HepG2 (cell line): Measurements from ENCODE around the gene SAMD8. TPM values are rescaled to one million over a fixed set of nuclear protein-coding genes. Genes with fewer than 3 reads are reported as not detected.
A peak's percentile ranks its signal among the peaks of the same experiment; 100 is the strongest.

Source experiments
- IRF9 ChIP-seq: sonication (generic); formaldehyde crosslinking; IDR thresholded peaks from 2 replicates; pipeline ENCODE4 v1.8.0; 2022; ENCODE audit warnings: missing genetic modification reagents, mild to moderate bottlenecking, borderline replicate concordance
- KAT8 ChIP-seq: IDR thresholded peaks from 2 replicates; pipeline ENCODE4 v1.6.1; 2016; ENCODE audit warnings: missing genetic modification reagents, missing compliant biosample characterization
- MNT ChIP-seq: fragments of 450-650 bp; IDR thresholded peaks from 2 replicates; pipeline ENCODE4 v1.6.1; 2016
- NAIF1 ChIP-seq: sonication (generic); formaldehyde crosslinking; IDR thresholded peaks from 2 replicates; pipeline ENCODE4 v1.5.0; 2020; ENCODE audit warnings: mild to moderate bottlenecking, missing genetic modification reagents, borderline replicate concordance
- NFIB ChIP-seq: sonication (generic); formaldehyde crosslinking; IDR thresholded peaks from 2 replicates; pipeline ENCODE4 v1.9.0; 2021; ENCODE audit warnings: missing genetic modification reagents, mild to moderate bottlenecking, borderline replicate concordance
- PRPF4 ChIP-seq: fragments of 200-400 bp; formaldehyde crosslinking; IDR thresholded peaks from 2 replicates; pipeline ENCODE4 v1.6.1; 2016; ENCODE audit warnings: low read length, low read depth; ENCODE audit not compliant: poor library complexity, severe bottlenecking
- RFX1 ChIP-seq: fragments of 450-650 bp; IDR thresholded peaks from 2 replicates; pipeline ENCODE4 v1.6.1; 2017
- RFXAP ChIP-seq: sonication (generic); formaldehyde crosslinking; IDR thresholded peaks from 2 replicates; pipeline ENCODE4 v1.4.0; 2020; ENCODE audit warnings: missing genetic modification reagents, borderline replicate concordance
- SNAPC2 ChIP-seq: sonication (generic); formaldehyde crosslinking; IDR thresholded peaks from 2 replicates; pipeline ENCODE4 v1.8.1; 2022; ENCODE audit warnings: mild to moderate bottlenecking, missing genetic modification reagents
- SPEN ChIP-seq: sonication (generic); formaldehyde crosslinking; IDR thresholded peaks from 2 replicates; pipeline ENCODE4 v1.5.1; 2020; ENCODE audit warnings: low read depth, mild to moderate bottlenecking, missing genetic modification reagents
- THAP7 ChIP-seq: sonication (generic); formaldehyde crosslinking; IDR thresholded peaks from 2 replicates; pipeline ENCODE4 v1.8.1; 2023; ENCODE audit warnings: mild to moderate bottlenecking, missing genetic modification reagents
- ZBTB44 ChIP-seq: sonication (generic); formaldehyde crosslinking; IDR thresholded peaks from 2 replicates; pipeline ENCODE4 v1.4.0; 2020; ENCODE audit warnings: missing genetic modification reagents
- ZC3H4 ChIP-seq: sonication (generic); formaldehyde crosslinking; IDR thresholded peaks from 2 replicates; pipeline ENCODE4 v1.4.0; 2020; ENCODE audit warnings: missing genetic modification reagents, borderline replicate concordance
- ZFP1 ChIP-seq: IDR thresholded peaks from 2 replicates; pipeline ENCODE4 v1.6.1; 2016
- ZHX1 ChIP-seq: sonication (generic); formaldehyde crosslinking; IDR thresholded peaks from 2 replicates; pipeline ENCODE4 v1.8.1; 2022; ENCODE audit warnings: low read depth, mild to moderate bottlenecking, missing genetic modification reagents
- ZNF101 ChIP-seq: sonication (generic); formaldehyde crosslinking; IDR thresholded peaks from 2 replicates; pipeline ENCODE4 v1.4.0; 2020; ENCODE audit warnings: mild to moderate bottlenecking, low read depth, missing genetic modification reagents, borderline replicate concordance
- ZNF280B ChIP-seq: sonication (generic); formaldehyde crosslinking; IDR thresholded peaks from 2 replicates; pipeline ENCODE4 v1.5.0; 2020; ENCODE audit warnings: missing genetic modification reagents, mild to moderate bottlenecking, borderline replicate concordance
- ZNF343 ChIP-seq: sonication (generic); formaldehyde crosslinking; IDR thresholded peaks from 2 replicates; pipeline ENCODE4 v1.4.0; 2020; ENCODE audit warnings: mild to moderate bottlenecking, missing genetic modification reagents
- ZNF530 ChIP-seq: sonication (generic); formaldehyde crosslinking; IDR thresholded peaks from 2 replicates; pipeline ENCODE4 v1.5.0; 2020; ENCODE audit warnings: low read depth, mild to moderate bottlenecking, missing genetic modification reagents
- ZNF773 ChIP-seq: sonication (generic); formaldehyde crosslinking; IDR thresholded peaks from 2 replicates; pipeline ENCODE4 v1.4.0; 2020; ENCODE audit warnings: missing genetic modification reagents, borderline replicate concordance
- polyA plus RNA-seq, 8 experiments: library from polyadenylated mRNA; depleted of rRNA in 3 of 8; stranded (reverse) in 7 of 8; unstranded in 1 of 8; fragments of >200 nt; fragmentation: Illumina TruSeq in 4 of 8; extraction: Trizol in 4 of 8; gene quantifications; 2 replicates each; pipeline versions ENCODE4 v1.2.1 to v1.2.3, GENCODE V29; 2011 to 2016; ENCODE audit warnings: low read depth in 4 of 8, missing spikeins in 1 of 8, mixed read lengths in 1 of 8; ENCODE audit not compliant: insufficient read depth in 1 of 8
- total RNA-seq, 5 experiments: library from RNA; depleted of rRNA; stranded (reverse); fragments of >200 nt; fragmentation: Illumina TruSeq; extraction: Trizol; gene quantifications; 2 replicates each; pipeline ENCODE4 v1.2.3, GENCODE V29; 2016; ENCODE audit warnings: low read depth in 1 of 5

The SAMD8 gene
- total and polyA plus RNA-seq, 2 of the 13 experiments (the other 11 are each of a cell fraction or from before 2014, with no cell fraction given): 10.4 to 13.2 TPM

- TF ChIP-seq ZHX1 (no peak), NAIF1 (CRISPR knock-in tag) (no peak), ZNF280B (CRISPR knock-in tag) (0 out of 2 replicates have a peak, but pooled peaks have one; percentile 53), SNAPC2 (CRISPR knock-in tag) (no peak), ZNF101 (no peak), ZNF530 (CRISPR knock-in tag) (no peak), ZC3H4 (no peak), ZFP1 (no peak), THAP7 (CRISPR knock-in tag) (0 out of 2 replicates have a peak, but pooled peaks have one; percentile 34), KAT8 (CRISPR knock-in tag) (no peak), ZBTB44 (CRISPR knock-in tag) (no peak), RFX1 (no peak), IRF9 (no peak), NFIB (no peak), RFXAP (CRISPR knock-in tag) (peak; percentile 46; the same call in 1 of the 2 replicates), ZNF773 (no peak), SPEN (CRISPR knock-in tag) (no peak), MNT (no peak), PRPF4 (no peak), ZNF343 (no peak)
These were observed 11.3 kb upstream of the SAMD8 start (continued) for GRCh38 chr10:75099952-75100763.
